ENCODE results near the gene STXBP3.

STXBP3 gene

DNA sequence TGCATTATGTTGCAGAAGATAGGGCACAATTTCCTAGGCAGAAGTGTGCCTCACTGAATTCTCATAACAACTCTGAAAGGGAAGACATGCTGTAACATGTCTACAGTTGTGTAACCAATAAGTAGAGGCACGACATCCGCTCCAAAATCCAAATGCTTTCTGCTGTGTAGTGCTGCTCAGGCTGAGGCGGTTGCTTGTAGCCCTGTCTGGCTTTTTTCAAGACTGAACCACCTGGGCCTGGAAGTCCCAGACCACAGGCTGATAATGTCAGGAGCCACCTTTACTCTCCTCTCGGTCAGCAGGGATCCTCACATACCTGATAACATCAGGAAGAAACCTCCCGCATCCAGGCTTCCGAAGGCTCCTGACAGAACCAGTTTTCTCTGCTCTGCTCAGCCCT lies 99.5 kb downstream of the STXBP3 start:
- no peak for DNase-seq

DNA sequence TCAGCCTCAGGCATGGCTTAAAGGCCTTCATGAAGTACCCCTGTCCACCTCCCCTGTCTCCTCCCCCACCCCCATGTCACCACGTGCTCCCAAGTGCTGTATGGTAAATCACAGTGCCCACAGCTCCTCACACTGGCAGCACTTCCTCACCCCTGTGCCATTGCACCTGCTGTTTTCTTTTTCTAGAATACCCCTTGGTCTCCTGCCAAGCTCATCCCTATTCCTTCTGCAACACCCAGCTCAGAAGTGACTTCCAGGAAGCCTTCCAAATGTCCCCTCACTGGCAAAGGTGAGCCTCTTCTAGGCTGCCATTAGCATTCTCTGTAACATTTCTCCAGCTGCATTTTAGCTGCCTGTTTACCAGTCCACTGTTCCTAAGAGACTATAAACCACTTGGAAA lies 101.0 kb downstream of the STXBP3 start:
- DNase-seq = no peak

DNA sequence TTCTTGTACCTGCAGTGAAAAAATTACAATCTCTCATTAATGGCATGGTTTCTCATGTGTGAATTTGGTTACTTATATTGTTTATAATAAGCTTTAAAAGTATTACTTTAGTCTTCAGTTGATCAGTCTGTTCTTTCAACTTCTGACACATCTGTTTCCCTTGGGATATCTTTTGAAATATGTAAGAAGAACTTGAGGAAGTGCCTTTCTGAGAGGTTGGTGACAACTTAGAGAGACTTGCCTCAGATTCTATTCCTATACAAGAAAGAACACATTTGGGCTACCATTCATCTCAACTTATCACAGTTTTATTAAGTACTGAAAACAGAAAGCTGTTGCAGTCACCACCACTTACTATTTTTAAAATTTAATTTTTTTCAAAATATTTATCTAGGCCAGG lies 102.3 kb downstream of the STXBP3 start:
- DNase-seq = no peak

DNA sequence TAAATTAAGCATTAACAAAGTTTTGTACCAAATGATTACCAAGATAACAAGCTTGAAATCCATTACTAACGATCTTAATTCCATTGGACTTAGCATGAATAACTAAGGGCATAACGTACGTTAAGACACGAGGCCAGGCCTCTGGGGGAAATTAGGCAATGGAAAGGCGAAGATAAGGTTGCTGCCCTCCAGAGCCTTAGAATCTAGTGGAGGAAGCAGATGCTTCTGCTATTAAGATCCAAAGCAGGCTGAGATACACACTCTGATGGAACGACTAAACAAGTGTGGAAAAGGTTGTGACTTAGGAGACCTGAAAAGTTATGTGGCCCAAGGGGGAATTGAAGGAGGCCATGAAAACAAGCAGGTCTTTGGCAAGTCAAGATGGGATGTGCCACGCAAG lies 104.5 kb downstream of the STXBP3 start:
- no peak for DNase-seq

DNA sequence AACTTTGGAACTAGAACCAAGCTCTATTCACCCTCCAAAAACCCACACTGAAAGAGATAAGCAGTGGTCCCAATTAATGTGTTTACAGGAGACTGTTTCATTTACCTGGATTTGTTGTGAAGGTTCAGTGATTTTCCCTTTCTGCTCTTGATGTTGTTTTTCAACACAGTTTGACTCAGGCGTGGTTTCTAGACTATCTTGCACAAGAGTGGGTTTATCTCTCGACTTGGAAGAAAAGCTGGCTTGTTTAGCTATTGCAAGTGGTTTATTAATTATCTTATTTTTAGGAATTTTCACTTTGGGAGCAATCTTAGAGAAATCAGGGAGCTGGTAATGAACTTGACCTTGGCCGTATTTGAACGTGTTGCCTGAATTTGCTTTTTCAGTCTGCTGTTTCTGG lies 105.1 kb downstream of the STXBP3 start:
- DNase-seq = no peak

DNA sequence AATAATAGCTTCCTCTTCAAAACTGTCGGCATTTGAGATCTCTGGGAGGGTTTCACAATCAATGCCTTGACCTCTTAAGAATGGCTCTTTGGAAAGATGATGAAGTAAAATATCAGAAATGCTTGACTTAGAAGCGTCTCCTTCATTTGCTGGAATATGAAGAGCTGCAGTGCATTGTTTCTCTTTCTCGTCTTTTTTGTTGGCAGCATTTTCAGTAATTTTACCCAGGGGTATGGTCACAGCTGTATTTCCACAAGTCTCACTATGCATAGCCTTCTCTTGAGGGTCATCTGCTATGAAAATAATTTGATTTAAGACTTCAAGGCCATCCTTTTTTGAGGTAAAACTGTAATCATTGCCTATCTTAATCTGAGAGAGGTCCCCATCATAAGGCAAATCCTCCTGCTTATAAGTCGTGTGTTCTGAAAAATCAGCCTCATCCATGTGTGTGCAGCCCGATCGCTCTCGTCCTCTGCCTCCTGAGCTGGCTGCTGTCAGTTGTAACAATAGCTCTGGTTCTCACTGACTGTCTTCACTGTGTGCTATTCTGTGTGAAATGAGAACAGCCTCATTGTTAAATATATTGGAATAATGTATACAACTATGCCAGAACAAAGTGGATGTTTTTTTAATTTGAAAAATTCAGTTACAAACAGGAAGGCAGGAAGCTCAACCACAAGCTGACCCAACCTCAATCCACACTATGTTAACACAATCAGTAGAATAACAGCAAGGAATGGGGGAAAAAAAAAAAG lies 105.9 kb downstream of the STXBP3 start:
- no peak for DNase-seq

DNA sequence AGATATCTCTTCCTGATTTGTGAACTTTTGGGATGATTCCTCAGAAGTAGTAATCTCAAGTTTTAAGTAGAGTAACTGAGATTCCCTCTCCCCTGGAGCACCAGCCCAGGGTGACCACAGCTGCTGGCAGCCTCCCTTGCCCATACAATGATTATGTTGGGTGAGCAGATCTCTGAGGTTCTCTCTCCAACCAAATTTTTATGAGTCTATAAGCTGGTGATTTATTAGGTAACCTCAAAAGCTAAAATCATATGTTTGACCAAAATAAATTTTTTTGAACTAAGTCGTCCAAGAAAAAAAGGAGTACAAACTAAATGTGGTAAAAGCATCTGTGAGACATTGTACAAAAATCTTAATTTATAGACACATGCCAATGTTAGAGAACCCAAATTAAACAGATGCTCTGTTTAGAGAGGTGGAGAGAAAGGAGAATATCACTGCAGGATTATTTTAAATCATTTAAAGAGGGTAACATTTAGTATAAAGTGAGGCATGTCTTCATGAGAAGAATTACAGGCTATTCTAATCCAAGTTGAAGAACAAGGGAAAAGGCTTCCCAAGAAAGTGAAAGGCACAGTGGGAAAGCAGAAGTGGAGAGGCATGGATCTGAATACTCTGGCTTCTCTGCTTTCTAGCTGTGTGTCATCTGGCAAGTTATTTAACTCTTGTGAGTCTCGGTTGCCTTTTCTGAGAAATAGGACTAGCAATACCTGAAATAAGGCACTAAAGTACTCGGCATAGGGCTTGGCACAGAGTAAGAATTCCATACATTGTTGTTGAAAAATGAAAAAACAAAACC lies 107.9 kb downstream of the STXBP3 start:
- DNase-seq = no peak

DNA sequence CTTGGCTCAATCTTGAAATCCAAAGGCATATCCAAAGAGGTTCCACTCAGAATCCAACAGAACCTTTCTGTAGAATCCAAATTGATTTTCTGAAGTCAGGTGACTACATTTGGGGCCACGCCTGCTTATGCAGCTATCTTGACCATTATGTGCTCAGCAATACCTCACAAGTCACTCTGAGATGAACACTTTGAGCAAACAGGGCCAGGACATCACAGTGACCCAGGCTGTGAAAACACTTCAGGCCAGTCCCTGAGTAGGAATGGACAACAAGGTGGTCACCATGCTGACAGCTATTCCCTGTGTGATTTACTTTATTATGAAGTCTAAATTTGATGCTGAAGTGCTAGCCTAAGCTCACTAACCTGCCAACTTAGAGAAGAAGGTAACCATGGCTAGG lies 110.5 kb downstream of the STXBP3 start, which contains the start of gene AKNAD1:
AKNAD1 (minus strand) TSS at position 101 of the 400 bp plus-strand sequence. CDS start 4,430 bp downstream, outside the sequence.
- DNase-seq = no peak

DNA sequence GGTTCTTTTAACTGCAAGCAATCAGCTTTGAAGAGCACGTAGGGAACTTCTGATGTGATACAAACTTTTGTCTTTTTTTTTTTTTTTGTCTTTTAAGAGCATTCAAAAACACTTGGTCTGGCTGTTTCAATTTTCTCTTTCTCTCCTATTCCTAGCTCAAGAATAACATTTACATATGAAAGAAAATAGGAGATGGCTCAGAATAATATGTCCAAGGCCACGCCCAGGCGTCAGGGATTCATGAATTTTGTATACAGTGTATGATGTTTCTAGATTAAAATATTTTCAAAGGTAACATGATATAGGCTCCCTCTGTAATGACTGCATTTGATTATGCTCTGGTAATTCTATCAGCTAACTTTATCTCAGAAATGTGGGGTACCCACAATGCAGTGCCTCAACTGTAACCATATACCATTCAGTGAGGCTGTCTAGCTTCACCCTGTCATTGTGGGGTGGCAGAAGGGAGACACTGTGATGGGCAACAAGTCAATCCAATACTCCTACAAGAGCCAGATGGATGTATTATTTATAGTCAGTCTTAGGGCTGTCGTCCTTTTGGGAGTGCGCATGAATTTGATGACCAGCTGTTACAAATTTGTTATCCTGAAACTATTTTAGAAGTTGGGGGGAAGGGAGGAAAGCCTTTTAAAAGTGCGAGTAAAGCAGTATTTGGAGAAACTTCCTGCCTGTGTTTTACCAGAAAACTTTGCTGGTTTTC lies 111.9 kb downstream of the STXBP3 start:
- no peak for DNase-seq

All from NCI-H2227 treated with DMSO at 0.1 percent for 48 hours (cell line).